ENCODE results near the gene CEP78.

CEP78 gene

GRCh38 chr9:78288214-78288892, 52.5 kb downstream of the CEP78 start:
- DNase-seq (ENCODE audit: low read depth): no peak

- DNase-seq (ENCODE audit: low read depth): no peak
These were observed 53.6 kb downstream of the CEP78 start for GRCh38 chr9:78289474-78289873.

- no peak for DNase-seq (ENCODE audit: low read depth)
These were observed 55.5 kb downstream of the CEP78 start for GRCh38 chr9:78291240-78291925.

GRCh38 chr9:78292026-78292425, 56.2 kb downstream of the CEP78 start:
- DNase-seq (ENCODE audit: low read depth): no peak

GRCh38 chr9:78292716-78293497, 57.0 kb downstream of the CEP78 start:
- DNase-seq (ENCODE audit: low read depth): no peak

GRCh38 chr9:78294290-78295176, 58.7 kb downstream of the CEP78 start:
- DNase-seq (ENCODE audit: low read depth): no peak

GRCh38 chr9:78295177-78295575, 59.3 kb downstream of the CEP78 start:
- no peak for DNase-seq (ENCODE audit: low read depth)

GRCh38 chr9:78295731-78296130, 59.9 kb downstream of the CEP78 start:
- DNase-seq (ENCODE audit: low read depth): no peak

GRCh38 chr9:78296201-78296892, 60.5 kb downstream of the CEP78 start:
- DNase-seq (ENCODE audit: low read depth): peak; percentile 43

- peak; percentile 97 for DNase-seq (ENCODE audit: low read depth)
These were observed 61.2 kb downstream of the CEP78 start, which contains the start of gene PSAT1 for GRCh38 chr9:78296893-78297671. PSAT1 (plus strand) TSS chr9:78297125; CDS start chr9:78297211, 86 bp downstream.

GRCh38 chr9:78297672-78297961, 61.7 kb downstream of the CEP78 start:
- DNase-seq (ENCODE audit: low read depth): no peak

GRCh38 chr9:78298046-78298765, 62.3 kb downstream of the CEP78 start:
- no peak for DNase-seq (ENCODE audit: low read depth)

- DNase-seq (ENCODE audit: low read depth): no peak
These were observed 64.3 kb downstream of the CEP78 start for GRCh38 chr9:78300209-78300608.

GRCh38 chr9:78301466-78301865, 65.6 kb downstream of the CEP78 start:
- no peak for DNase-seq (ENCODE audit: low read depth)

GRCh38 chr9:78303377-78304062, 67.6 kb downstream of the CEP78 start:
- DNase-seq (ENCODE audit: low read depth): no peak

GRCh38 chr9:78304357-78304756, 68.5 kb downstream of the CEP78 start:
- no peak for DNase-seq (ENCODE audit: low read depth)

GRCh38 chr9:78306222-78307076, 70.6 kb downstream of the CEP78 start:
- DNase-seq (ENCODE audit: low read depth): no peak

- no peak for DNase-seq (ENCODE audit: low read depth)
These were observed 71.5 kb downstream of the CEP78 start for GRCh38 chr9:78307360-78307759.

Data from fibroblast of the conjunctiva (primary cell).